ENCODE measurements around the gene SLC12A7.
A peak's percentile ranks its signal among the peaks of the same experiment; 100 is the strongest.

SLC12A7 gene

GRCh38 chr5:1105350-1106265 is 6.3 kb downstream of the SLC12A7 start:
- no peak for TF ChIP-seq CTCF (IDR thresholded peaks at IDR 0.05; ENCODE audit: low read length, missing control alignments)
- no peak overlapping the region for H3K4me3 ChIP-seq (replicated peaks; ENCODE audit: low read depth, low read length)
- DNase-seq (ENCODE audit: low read depth), result no peak

- no peak for DNase-seq (ENCODE audit: low read depth)
- no peak overlapping the region for H3K4me3 ChIP-seq (replicated peaks; ENCODE audit: low read depth, low read length)
- TF ChIP-seq CTCF (IDR thresholded peaks at IDR 0.05; ENCODE audit: low read length, missing control alignments), result no peak
Measured at GRCh38 chr5:1104327-1105006, 7.4 kb downstream of the SLC12A7 start.

- no peak for TF ChIP-seq CTCF (IDR thresholded peaks at IDR 0.05; ENCODE audit: low read length, missing control alignments)
- no peak for DNase-seq (ENCODE audit: low read depth)
- no peak overlapping the region for H3K4me3 ChIP-seq (replicated peaks; ENCODE audit: low read depth, low read length)
Measured at GRCh38 chr5:1103505-1104326, 8.1 kb downstream of the SLC12A7 start.

GRCh38 chr5:1103093-1103492 is 8.8 kb downstream of the SLC12A7 start:
- no peak overlapping the region for H3K4me3 ChIP-seq (replicated peaks; ENCODE audit: low read depth, low read length)
- DNase-seq (ENCODE audit: low read depth), result no peak
- TF ChIP-seq CTCF (IDR thresholded peaks at IDR 0.05; ENCODE audit: low read length, missing control alignments), result no peak

- peak; percentile 31 for DNase-seq (ENCODE audit: low read depth)
- no peak for TF ChIP-seq CTCF (IDR thresholded peaks at IDR 0.05; ENCODE audit: low read length, missing control alignments)
- no peak overlapping the region for H3K4me3 ChIP-seq (replicated peaks; ENCODE audit: low read depth, low read length)
Measured at GRCh38 chr5:1101961-1102713, 9.7 kb downstream of the SLC12A7 start.
